Astrocyte (in vitro differentiated cells and primary cell): ENCODE measurements around the gene DES.

Experiments used
- EZH2 ChIP-seq: IDR thresholded peaks from 2 replicates; pipeline ENCODE4 v1.6.1; 2012; ENCODE audit warnings: mild to moderate bottlenecking, low read length, inconsistent platforms; ENCODE audit not compliant: insufficient read depth
- TF ChIP-seq, protein P1 (sequence below): IDR thresholded peaks from 2 replicates; pipeline ENCODE4 v1.5.1; 2011; ENCODE audit warnings: low read depth, mild to moderate bottlenecking, inconsistent platforms, low read length, moderate library complexity; ENCODE audit not compliant: insufficient read depth

DNA sequence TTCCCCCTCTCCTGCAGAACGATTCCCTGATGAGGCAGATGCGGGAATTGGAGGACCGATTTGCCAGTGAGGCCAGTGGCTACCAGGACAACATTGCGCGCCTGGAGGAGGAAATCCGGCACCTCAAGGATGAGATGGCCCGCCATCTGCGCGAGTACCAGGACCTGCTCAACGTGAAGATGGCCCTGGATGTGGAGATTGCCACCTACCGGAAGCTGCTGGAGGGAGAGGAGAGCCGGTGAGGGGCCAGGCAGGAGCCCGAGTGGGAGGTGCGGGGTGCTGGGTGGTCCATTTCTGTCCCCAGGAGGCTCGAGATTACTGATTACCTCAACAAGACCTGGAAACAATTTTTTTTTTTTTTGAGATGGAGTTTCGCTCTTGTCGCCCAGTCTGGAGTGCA is 3.1 kb downstream of the DES start:
- TF ChIP-seq, protein P1, sequence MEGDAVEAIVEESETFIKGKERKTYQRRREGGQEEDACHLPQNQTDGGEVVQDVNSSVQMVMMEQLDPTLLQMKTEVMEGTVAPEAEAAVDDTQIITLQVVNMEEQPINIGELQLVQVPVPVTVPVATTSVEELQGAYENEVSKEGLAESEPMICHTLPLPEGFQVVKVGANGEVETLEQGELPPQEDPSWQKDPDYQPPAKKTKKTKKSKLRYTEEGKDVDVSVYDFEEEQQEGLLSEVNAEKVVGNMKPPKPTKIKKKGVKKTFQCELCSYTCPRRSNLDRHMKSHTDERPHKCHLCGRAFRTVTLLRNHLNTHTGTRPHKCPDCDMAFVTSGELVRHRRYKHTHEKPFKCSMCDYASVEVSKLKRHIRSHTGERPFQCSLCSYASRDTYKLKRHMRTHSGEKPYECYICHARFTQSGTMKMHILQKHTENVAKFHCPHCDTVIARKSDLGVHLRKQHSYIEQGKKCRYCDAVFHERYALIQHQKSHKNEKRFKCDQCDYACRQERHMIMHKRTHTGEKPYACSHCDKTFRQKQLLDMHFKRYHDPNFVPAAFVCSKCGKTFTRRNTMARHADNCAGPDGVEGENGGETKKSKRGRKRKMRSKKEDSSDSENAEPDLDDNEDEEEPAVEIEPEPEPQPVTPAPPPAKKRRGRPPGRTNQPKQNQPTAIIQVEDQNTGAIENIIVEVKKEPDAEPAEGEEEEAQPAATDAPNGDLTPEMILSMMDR, result no peak
- no peak for TF ChIP-seq EZH2
